CD4-positive, alpha-beta T cell treated with Interleukin-15 for 4 hours (primary cell): ENCODE measurements around the gene CRK.
"Not testable (repeated sequence)": the region's sequence is repeated elsewhere in the genome, so short reads cannot be mapped to it uniquely, and the experiment has no call there.

Experiments used
- DNase-seq: peaks from one replicate; pipeline ENCODE4 v3.0.0-alpha.2; 2020; ENCODE audit warnings: low spot score

CRK gene

DNA sequence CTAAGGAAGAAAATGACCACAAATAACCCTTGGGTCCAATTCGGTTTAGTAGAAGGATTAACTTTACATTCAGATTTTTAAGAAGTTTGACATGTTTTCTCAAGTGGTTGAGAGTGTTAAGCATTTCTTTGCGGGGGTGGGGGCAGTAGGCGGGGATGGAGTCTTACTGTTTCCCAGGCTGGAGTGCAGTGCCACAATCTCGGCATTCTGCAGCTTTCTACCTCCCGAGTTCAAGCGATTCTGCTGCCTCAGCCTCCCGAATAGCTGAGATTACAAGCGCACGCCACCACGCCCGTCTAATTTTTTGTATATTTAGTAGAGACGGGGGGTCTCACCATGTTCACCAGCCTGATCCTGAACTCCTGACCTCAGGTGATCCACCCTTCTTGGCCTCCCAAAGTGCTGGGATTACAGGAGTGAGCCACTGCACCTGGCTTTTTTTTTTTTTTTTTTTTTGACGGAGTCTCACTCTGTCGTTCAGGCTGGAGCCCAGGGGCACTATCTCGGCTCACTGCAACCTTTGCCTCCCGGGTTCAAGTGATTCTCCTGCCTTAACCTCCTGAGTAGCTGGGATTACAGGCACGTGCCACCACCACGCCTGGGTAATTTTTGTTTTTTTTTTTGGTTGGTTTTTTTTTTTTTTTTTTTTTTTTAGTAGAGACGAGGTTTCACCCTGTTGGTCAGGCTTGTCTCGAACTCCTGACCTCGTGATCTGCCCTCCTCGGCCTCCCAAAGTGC, 68.4 kb downstream of the CRK start:
- DNase-seq, result not testable (repeated sequence)

DNA sequence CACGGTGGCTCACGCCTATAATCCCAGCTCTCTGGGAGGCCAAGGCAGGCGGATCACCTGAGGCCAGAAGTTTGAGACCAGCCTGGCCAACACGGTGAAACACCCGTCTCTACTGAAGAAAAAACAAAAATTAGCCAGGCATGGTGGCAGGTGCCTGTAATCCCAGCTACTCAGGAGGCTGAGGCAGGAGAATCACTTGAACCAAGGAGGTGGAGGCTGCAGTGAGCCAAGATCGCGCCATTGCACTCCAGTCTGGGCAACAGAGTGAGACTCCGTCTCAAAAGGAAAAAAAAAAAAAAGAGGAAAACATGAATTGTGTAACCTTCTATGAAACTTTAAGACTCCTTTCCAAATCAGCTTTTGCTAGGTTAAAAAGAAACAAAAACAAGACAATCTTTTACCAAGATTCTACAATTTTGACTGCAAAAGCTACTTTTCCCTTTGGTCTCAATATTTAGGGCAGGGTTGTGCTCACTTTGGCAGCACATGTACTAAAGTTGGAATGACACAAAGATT, 69.3 kb downstream of the CRK start:
- not testable (repeated sequence) for DNase-seq

DNA sequence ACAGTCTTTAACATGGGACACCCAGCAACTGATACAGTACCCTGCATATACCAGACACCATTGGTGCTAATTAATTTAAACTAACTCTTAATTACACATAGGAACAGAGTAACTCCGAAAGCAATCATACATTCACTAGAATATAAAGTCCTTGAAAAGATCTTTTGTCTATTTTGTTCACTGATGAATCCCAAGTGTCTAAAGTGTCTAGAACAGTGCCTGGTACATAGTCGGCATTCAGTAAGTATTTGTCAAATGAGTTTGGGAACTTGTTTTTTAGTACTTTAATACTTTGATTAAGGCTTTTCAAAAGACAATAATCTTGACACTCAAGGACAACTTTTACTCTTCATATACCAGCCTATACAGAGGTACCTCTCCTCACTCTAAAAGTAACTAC, 69.8 kb downstream of the CRK start:
- no peak for DNase-seq

DNA sequence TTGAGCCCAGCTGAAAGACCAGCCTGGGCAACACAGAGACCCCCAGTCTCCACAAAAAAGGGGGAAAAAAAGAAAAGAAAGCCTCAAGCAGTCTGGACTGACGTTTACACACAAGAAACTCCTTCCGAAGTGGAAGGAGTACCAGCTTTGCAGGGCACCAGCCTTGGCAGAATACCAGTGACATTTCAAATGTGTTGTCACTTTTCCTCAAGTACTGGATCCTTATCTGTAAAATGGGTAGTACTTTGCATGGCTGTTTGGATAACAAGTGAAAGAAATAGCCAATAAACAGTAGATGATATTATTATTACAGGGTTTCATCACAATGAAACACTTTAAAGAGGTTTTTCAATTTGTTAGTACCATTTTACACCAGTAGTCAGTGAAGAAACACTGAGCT, 70.2 kb downstream of the CRK start:
- no peak for DNase-seq

DNA sequence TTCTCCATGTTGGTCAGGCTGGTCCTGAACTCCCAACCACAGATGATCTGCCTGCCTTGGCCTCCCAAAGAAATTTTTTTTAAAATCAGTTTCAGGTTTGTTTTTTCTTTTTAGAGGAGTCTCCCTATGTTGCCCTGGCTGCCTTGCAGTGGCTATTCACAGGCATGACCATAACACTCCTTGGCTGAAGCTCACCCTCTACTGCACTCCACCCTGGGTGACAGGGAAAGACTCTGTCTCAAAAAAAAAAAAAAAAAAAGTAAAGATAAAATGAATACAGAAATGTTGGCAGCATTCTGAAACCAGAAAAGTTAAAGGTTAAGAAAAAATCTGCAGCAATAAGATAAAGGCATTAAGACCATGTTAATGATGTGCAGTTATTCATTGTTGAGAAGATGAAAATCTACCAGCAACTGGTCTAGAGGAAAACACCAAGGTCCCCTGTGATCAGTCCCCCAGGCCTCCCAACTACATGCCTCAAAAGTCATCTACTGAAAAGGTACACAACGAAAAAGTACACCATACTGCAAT, 71.1 kb downstream of the CRK start:
- DNase-seq, result no peak

DNA sequence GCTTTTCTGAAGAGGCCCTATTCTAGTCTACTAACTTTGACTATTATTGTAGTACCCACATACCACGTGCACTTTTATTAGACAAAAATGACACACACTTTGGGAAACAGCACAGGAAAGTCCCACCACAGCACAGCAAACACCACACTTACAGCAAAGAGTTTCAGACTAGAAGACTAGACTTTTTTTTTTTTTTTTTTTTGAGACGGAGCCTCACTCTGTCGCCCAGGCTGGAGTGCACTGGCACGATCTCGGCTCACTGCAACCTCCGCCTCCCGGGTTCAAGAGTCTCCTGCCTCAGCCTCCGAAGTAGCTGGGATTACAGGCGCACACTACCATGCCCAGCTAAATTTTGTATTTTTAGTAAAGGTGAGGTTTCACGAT, 76.1 kb downstream of the CRK start:
- peak; percentile 61 for DNase-seq

DNA sequence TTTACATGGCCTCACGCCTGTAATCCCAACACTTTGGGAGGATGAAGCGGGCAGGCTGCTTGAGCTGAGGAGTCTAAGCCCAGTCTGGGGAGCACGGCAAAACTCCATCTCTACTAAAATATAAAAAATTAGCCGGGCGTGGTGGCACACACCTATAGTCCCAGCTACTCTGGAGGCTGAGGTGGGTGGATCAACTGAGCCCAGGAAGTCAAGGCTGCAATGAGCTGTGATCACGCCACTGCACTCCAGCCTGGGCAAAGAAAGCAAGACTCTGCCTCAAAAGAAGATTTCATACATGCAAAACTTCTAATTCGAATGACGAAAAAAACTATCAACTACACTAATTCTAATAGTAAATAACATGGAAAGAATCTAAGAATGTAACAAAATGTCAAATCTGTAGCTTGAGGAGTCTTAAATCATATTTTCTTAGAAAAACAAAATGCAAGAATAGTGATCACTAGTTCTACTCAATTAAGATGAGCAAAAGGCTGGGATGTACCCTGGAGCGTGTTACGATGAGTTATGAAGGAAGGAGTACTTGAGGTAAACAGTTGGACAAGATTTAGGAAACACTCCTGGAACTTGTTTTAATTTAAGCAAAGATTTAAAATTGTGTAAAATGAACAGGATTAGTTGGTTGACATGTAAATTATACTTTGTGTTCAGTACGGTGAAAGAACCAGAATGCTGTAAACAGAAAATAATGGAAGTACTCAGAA, 76.7 kb downstream of the CRK start:
- no peak for DNase-seq

DNA sequence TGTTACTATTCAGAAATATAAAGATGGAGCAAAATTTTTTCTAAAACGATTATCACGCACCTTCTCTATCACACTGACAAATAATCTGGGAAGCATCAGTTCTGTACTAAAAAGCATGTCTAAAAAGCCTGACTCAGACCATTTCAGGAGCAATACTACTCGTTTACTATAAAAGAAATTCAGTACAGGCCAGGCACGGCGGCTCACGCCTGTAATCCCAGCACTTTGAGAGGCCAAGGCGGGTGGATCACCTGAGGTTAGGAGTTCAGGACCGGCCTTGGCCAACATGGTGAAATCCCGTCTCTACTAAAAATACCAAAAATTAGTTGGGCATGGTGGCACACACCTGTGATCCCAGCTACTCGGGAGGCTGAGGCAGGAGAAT, 77.6 kb downstream of the CRK start:
- not testable (repeated sequence) for DNase-seq

DNA sequence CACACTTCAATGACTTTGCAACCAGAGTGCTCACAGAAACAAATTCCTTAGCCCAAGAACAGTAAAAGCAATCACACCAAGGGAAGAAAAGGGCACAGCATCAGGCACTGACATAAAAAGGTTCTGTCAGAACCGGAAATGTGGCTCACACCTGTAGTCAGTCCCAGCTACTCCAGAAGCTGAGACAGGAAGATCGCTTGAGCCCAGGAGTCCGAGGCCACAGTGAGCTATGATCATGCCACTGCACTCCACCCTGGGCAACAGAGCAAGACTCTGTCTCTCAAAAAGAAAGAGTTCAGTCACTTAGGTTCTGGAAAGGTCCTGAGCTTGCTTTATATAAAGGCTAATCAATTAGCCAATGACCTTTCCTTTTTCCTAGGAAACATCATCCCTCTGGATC, 78.7 kb downstream of the CRK start:
- DNase-seq, result no peak

DNA sequence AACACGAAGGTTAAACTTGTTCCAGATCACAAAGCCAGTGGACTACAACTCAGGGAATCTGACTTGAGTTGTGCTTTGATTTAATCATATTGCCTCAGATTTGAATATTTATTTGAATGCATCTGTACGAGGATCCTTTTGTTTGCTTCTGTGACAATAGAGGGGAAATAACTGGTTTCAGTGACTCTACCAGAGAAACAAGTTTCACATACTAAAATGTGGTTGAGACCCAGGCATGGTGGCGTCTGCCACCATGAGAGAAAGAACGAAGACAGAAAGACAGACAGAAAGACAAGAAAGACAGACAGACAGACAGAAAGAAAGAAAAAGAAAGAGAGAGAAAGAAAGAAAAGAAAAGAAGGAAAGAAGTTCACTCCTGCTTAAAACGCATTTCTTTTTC, 80.0 kb downstream of the CRK start:
- DNase-seq, result no peak

DNA sequence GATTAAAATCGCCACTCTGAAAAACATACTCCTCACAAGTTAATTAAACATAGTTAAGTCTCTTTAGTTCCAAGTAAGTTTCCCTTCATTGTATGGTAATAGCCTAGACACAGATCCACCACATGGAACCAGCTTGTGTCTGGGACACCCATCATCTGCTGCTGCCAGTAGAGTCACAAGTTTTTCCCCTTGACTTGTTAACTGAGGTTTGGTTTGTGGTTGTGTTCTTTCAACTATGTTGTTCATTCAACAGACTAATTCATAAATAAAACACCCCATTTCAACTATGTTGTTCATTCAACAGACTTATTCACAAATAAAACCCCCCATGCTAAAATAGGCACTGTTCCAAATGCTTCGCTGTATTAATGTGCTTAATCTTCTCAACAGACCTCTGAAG, 80.4 kb downstream of the CRK start:
- peak; percentile 26 for DNase-seq

DNA sequence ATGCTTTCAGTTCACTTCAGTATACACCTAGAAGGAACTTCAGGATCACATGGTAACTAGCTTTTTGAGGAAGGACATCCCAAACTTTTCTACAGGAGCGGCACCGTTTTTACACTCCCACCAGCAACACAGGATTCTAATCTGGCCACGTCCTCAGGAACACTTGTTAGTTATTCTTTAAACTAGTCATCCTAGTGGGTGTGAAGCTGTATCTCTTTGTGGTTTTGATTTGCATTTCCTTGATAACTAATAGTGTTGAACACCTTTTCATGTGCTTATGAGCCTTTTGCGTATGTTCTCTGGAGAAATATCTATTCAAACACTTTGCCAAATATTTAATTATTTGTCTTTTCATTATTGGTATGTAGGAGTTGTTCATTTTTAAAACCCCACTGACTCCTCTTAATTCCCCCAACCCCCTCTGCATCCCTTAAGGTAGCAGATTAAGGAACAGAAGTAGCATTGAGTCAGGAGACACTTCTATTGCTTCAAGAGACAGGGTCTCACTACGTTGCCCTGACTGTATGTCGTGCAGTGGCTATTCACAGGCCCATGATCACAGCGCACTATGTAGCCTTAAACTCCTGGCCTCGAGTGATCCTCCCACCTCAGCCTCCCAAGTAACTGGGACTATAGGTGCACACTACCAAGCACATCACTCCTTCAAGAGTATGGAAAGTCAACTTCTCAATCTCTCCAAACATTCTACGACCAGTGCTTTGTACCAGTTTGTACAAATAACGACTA, 81.4 kb downstream of the CRK start:
- peak; percentile 37 for DNase-seq

DNA sequence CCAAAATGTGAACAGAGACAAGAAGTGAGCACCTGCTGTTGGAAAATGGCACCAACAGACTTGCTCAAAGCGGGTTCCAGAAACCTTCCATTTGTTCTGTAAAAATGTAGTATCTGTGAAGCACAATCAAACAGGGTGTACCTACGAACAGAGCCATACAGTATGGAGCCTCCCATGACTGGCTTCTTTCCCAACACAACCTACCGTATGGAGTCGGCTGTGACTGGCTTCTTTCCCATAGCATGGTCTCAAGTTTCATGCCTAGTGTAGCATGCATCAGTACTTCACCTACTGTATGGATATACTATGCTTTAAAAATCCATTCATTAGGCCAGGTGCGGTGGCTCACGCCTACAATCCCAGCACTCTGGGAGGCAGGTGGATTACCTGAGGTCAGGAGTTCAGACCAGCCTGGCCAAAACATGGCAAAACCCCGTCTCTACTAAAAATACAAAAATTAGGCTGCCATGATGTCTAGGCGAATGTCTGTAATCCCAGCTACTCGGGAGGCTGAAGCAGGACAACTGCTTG, 82.3 kb downstream of the CRK start:
- no peak for DNase-seq

DNA sequence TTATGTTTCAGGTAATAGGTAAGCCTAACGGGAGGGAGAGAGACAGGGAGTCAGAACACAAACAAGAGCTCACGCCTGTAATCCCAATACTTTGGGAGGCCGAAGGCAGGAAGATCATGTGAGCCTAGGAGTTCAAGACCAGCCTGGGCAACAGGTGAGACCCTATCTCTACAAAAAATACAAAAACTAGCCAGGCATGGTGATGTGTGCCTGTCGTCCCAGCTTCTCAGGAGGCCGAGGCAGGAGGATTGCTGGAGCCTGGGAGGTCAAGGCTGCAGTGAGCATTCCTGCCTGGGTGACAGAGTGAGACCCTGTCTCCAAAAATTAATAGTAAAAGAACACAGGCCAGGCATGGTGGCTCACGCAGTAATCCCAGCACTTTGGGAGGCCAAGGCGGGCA, 83.4 kb downstream of the CRK start:
- DNase-seq, result no peak

DNA sequence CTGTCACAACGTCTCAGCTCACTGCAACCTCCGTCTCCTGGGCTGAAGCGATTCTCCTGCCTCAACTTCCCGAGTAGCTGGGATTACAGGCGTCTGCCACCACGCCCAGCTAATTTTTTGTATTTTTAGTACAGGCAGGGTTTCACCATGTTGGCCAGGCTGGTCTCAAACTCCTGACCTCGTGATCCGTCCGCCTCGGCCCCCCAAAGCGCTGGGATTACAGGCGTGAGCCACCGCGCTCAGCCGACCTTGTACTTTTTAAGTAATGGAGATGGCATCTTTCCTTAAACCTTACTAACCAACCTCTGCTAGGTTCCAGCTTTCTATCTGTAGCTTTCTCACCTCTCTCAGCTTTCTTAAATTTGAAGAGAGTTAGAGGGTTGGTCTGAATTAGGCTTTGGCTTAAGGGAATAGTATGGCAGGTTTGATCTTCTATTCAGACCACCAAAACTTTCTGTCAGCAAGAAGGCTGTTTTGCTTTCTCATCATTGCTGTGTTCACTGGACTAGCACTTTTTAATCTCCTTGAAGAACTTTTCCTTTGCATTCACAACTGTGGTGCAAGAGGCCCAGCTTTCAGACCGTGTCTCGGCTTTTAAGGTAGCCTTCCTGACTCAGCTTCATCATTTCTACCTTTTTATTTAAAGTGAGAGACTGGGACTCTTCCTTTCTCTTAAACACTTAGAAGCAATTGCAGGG, 84.0 kb downstream of the CRK start:
- DNase-seq, result no peak
